Stimulated activated CD4-positive, alpha-beta T cell treated with anti-CD3 and anti-CD28 coated beads, Interleukin-4, amount 100 ng/mL, for 1 hour (primary cell): ENCODE data around the gene KIF14.

Experiments
- DNase-seq: peaks from one replicate; pipeline ENCODE4 v3.0.0-alpha.2; 2020

The KIF14 gene

GRCh38 chr1:200620273-200621131 is at the start of gene KIF14:
KIF14 (minus strand) TSS chr1:200620751; CDS start chr1:200618723, 2,028 bp downstream.
- peak; percentile 91 for DNase-seq

GRCh38 chr1:200669314-200670241 is 49.0 kb upstream of the KIF14 start, which contains the start of gene DDX59:
DDX59 (minus strand) TSS chr1:200669907; CDS start chr1:200666740, 3,167 bp downstream.
- peak; percentile 92 for DNase-seq

GRCh38 chr1:200668514-200669313 is 48.2 kb upstream of the KIF14 start:
- no peak for DNase-seq

GRCh38 chr1:200666309-200666708 is 45.8 kb upstream of the KIF14 start:
- no peak for DNase-seq

GRCh38 chr1:200665861-200666260 is 45.3 kb upstream of the KIF14 start:
- DNase-seq = no peak

GRCh38 chr1:200660719-200661118 is 40.2 kb upstream of the KIF14 start:
- no peak for DNase-seq

- no peak for DNase-seq
These were observed 38.7 kb upstream of the KIF14 start for GRCh38 chr1:200659269-200659668.

- no peak for DNase-seq
These were observed 37.7 kb upstream of the KIF14 start for GRCh38 chr1:200658037-200658818.

GRCh38 chr1:200654660-200655059 is 34.1 kb upstream of the KIF14 start:
- no peak for DNase-seq

- DNase-seq = no peak
These were observed 32.5 kb upstream of the KIF14 start for GRCh38 chr1:200653022-200653462.

GRCh38 chr1:200652378-200652777 is 31.8 kb upstream of the KIF14 start:
- DNase-seq = no peak

GRCh38 chr1:200646515-200646914 is 26.0 kb upstream of the KIF14 start:
- DNase-seq = no peak

- DNase-seq = no peak
These were observed 23.5 kb upstream of the KIF14 start for GRCh38 chr1:200644021-200644420.

GRCh38 chr1:200642481-200642880 is 21.9 kb upstream of the KIF14 start:
- DNase-seq = no peak

- no peak for DNase-seq
These were observed 20.4 kb upstream of the KIF14 start for GRCh38 chr1:200640963-200641401.

- DNase-seq = no peak
These were observed 19.9 kb upstream of the KIF14 start for GRCh38 chr1:200640373-200640962.

GRCh38 chr1:200638073-200638472 is 17.5 kb upstream of the KIF14 start:
- DNase-seq = no peak

GRCh38 chr1:200636681-200637080 is 16.1 kb upstream of the KIF14 start:
- DNase-seq = no peak

GRCh38 chr1:200634261-200635122 is 13.9 kb upstream of the KIF14 start:
- no peak for DNase-seq

GRCh38 chr1:200631375-200631774 is 10.8 kb upstream of the KIF14 start:
- no peak for DNase-seq
